HL-60 (cell line): ENCODE results near the gene NSMF.

Experiments used
- DNase-seq, 2 experiments: peaks; one replicate each; pipeline ENCODE4 v3.0.0-alpha.2; 2010 to 2020; ENCODE audit warnings: low read depth in 1 of 2, low spot score in 1 of 2
- H3K27ac ChIP-seq: fragments of 250-450 bp; sonication (Bioruptor Pico); replicated peaks from 2 replicates; pipeline ENCODE4 v1.5.1; 2020; ENCODE audit warnings: mild to moderate bottlenecking, moderate library complexity
- H3K27me3 ChIP-seq: fragments of 250-450 bp; sonication (Bioruptor Pico); 2 replicates; pipeline ENCODE4 v1.5.1; 2021; ENCODE audit warnings: mild to moderate bottlenecking, moderate library complexity; ENCODE audit not compliant: insufficient read depth, poor library complexity, severe bottlenecking
- H3K4me3 ChIP-seq: replicated peaks from 2 replicates; pipeline ENCODE4 v1.5.1; 2011; ENCODE audit warnings: mild to moderate bottlenecking, control low read depth, low read length; ENCODE audit not compliant: insufficient read depth
- GABPA ChIP-seq: IDR thresholded peaks from 2 replicates; pipeline ENCODE4 v1.6.1; 2012; ENCODE audit warnings: low read depth
- POLR2AphosphoS5 ChIP-seq: IDR thresholded peaks from 2 replicates; pipeline ENCODE4 v1.6.1; 2012; ENCODE audit warnings: low read depth
- SPI1 ChIP-seq: IDR thresholded peaks from 2 replicates; pipeline ENCODE4 v1.6.1; 2012; ENCODE audit warnings: low read depth, mild to moderate bottlenecking, borderline replicate concordance
- TF ChIP-seq, protein P1 (sequence below): IDR thresholded peaks from 2 replicates; pipeline ENCODE4 v1.6.1; 2012; ENCODE audit warnings: low read depth; ENCODE audit not compliant: insufficient replicate concordance
- TF ChIP-seq, protein P2 (sequence below): IDR thresholded peaks from one replicate; pipeline ENCODE4 v1.5.1; 2011; ENCODE audit warnings: low read length, control low read depth, inconsistent platforms; ENCODE audit not compliant: insufficient read depth

NSMF gene

DNA sequence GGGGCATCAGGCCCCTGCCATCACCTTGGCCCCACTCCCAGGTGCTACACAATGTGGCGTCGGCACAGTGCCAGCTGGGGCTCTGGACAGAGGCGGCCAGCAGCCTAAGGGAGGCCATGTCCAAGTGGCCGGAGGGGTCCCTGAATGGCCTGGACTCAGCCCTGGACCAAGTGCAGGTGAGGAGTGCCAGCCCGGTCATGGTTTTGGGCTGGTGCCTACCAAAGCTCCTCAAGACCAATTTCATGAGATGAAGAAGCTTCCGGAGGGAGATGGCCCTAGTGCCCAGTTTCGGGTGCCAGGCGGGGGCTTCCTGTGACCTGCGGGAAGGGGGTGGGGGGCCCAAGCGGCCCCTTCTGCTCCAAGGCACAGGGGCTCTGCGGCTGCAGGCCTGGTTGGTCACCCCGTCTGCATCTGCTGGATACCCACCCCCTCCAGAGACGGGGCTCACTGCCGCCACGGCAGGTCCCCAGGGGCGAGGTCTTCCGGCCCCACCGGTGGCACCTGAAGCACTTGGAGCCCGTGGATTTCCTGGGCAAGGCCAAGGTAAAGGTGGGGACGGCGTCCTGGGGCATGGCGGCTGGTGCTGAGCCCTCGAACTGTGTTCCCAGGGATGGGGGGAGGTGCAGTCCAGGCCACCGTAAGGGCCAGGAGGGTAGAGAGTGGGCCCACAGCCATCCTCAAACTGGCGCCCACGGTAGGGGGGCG is 30.1 kb downstream of the NSMF start:
- Histone ChIP-seq H3K4me3 (no peak overlapping the region), H3K27me3 (no peaks in the 10 kb centered on the region), H3K27ac (no peak overlapping the region)
- DNase-seq = no peak
- no peak for TF ChIP-seq SPI1
- TF ChIP-seq GABPA = no peak
- TF ChIP-seq, protein P1, sequence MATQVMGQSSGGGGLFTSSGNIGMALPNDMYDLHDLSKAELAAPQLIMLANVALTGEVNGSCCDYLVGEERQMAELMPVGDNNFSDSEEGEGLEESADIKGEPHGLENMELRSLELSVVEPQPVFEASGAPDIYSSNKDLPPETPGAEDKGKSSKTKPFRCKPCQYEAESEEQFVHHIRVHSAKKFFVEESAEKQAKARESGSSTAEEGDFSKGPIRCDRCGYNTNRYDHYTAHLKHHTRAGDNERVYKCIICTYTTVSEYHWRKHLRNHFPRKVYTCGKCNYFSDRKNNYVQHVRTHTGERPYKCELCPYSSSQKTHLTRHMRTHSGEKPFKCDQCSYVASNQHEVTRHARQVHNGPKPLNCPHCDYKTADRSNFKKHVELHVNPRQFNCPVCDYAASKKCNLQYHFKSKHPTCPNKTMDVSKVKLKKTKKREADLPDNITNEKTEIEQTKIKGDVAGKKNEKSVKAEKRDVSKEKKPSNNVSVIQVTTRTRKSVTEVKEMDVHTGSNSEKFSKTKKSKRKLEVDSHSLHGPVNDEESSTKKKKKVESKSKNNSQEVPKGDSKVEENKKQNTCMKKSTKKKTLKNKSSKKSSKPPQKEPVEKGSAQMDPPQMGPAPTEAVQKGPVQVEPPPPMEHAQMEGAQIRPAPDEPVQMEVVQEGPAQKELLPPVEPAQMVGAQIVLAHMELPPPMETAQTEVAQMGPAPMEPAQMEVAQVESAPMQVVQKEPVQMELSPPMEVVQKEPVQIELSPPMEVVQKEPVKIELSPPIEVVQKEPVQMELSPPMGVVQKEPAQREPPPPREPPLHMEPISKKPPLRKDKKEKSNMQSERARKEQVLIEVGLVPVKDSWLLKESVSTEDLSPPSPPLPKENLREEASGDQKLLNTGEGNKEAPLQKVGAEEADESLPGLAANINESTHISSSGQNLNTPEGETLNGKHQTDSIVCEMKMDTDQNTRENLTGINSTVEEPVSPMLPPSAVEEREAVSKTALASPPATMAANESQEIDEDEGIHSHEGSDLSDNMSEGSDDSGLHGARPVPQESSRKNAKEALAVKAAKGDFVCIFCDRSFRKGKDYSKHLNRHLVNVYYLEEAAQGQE = no peak
- TF ChIP-seq, protein P2, sequence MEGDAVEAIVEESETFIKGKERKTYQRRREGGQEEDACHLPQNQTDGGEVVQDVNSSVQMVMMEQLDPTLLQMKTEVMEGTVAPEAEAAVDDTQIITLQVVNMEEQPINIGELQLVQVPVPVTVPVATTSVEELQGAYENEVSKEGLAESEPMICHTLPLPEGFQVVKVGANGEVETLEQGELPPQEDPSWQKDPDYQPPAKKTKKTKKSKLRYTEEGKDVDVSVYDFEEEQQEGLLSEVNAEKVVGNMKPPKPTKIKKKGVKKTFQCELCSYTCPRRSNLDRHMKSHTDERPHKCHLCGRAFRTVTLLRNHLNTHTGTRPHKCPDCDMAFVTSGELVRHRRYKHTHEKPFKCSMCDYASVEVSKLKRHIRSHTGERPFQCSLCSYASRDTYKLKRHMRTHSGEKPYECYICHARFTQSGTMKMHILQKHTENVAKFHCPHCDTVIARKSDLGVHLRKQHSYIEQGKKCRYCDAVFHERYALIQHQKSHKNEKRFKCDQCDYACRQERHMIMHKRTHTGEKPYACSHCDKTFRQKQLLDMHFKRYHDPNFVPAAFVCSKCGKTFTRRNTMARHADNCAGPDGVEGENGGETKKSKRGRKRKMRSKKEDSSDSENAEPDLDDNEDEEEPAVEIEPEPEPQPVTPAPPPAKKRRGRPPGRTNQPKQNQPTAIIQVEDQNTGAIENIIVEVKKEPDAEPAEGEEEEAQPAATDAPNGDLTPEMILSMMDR = no peak
- TF ChIP-seq POLR2AphosphoS5 = no peak

DNA sequence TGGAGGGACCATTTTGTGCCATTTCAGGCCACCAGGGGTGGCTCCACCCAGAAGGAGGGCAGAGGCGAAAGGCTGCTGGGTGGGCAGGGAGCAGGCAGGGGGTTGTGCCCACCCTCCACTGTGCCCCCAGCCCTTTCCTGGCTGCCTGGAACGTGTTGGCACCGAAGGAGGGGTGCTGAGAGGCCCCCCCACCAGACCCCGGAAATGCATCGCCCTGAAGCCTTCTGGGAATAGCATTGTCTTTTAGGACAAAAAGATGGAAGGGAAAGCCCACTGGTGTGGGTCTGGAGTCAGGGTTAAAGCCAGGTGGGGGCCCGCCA is 30.9 kb downstream of the NSMF start:
- H3K27ac ChIP-seq = no peak overlapping the region
- no peak for DNase-seq
- TF ChIP-seq, protein P1 = no peak
- no peak for TF ChIP-seq SPI1
- TF ChIP-seq, protein P2 = no peak
- no peak for TF ChIP-seq GABPA
- TF ChIP-seq POLR2AphosphoS5 = no peak
- H3K4me3 ChIP-seq = no peak overlapping the region
- H3K27me3 ChIP-seq = no peaks in the 10 kb centered on the region

DNA sequence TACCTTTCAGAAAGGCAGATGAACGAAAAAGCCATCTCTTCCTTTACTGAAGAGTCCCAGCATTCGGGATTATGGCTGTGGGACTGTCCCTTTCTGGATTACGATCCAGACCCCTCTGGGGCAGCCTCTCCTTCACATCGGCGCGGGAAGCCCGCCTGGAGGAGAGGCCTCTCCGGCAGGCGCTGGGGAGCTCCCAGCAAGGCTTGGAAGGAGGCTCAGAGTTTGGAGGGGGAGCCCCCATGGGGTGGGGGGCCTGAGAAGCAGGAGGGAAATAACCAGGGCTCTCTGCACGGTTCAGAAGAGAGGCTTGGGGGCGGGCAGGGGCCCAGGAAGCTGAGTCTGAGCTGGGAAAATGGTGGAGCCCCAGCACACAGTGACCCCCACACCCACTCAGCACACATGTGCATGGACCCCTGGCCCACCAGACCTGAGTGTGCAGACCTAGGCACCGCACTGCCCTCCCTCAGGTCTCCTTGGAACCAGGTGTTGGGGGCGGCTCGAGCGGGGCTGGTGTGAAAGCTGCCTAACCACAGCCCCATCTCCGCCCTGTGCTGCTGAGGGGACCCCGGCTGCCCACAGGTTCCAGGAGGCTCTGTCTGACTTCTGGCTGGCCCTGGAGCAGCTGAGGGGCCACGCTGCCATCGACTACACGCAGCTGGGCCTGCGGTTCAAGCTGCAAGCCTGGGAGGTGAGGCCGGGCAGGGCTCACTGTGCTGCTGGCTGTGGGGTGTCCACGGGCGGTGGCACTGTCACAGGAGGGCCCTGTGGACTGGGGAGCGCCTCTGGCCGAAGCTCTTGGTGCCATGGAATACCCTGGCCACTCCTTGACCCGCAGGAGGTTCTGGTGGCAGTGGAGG is 31.5 kb downstream of the NSMF start:
- DNase-seq = no peak
- no peak overlapping the region for H3K27ac ChIP-seq
- no peaks in the 10 kb centered on the region for H3K27me3 ChIP-seq
- TF ChIP-seq POLR2AphosphoS5 (no peak), GABPA (no peak)
- TF ChIP-seq, protein P2 = no peak
- TF ChIP-seq, protein P1 = no peak
- no peak overlapping the region for H3K4me3 ChIP-seq
